Ovary (tissue), 9 donors: Measurements from ENCODE around the gene MRPL1. TPM values are rescaled to one million over a fixed set of nuclear protein-coding genes. Genes with fewer than 3 reads are reported as not detected.
A peak's percentile ranks its signal among the peaks of the same experiment; 100 is the strongest.
"Not testable (repeated sequence)": the region's sequence is repeated elsewhere in the genome, so short reads cannot be mapped to it uniquely, and the experiment has no call there.

ENCODE experiments used
- DNase-seq, 5 donors: peaks; one replicate each; pipeline ENCODE4 v3.0.0-alpha.2; 2019 to 2020
- H3K27ac ChIP-seq, 2 donors: fragments of 200-600 bp; one replicate each; pipeline versions ENCODE4 v1.5.1 to v1.8.0; 2019 to 2022
- H3K27me3 ChIP-seq: fragments of 200-600 bp; one replicate; pipeline ENCODE4 v1.8.0; 2022
- H3K36me3 ChIP-seq: fragments of 200-600 bp; sonication (generic); one replicate; pipeline ENCODE4 v1.5.1; 2019
- H3K4me1 ChIP-seq: one replicate; pipeline ENCODE4 v1.8.1; 2013; ENCODE audit warnings: mild to moderate bottlenecking, moderate library complexity; ENCODE audit not compliant: insufficient read depth
- H3K4me3 ChIP-seq: fragments of 200-600 bp; sonication (generic); one replicate; pipeline ENCODE4 v1.5.1; 2017
- H3K9me3 ChIP-seq, 2 donors: fragments of 200-600 bp in 1 of 2; sonication (generic) in 1 of 2; one replicate each; pipeline versions ENCODE4 v1.5.1 to v1.8.1; 2013 to 2019; ENCODE audit warnings: mild to moderate bottlenecking in 1 of 2, moderate library complexity in 1 of 2
- EP300 ChIP-seq: sonication (generic); formaldehyde crosslinking; IDR thresholded peaks from one replicate; pipeline ENCODE4 v1.6.1; 2017; ENCODE audit warnings: antibody characterized with exemption
- POLR2A ChIP-seq: fragments of 450-650 bp; IDR thresholded peaks from one replicate; pipeline ENCODE4 v1.6.1; 2017; ENCODE audit warnings: antibody characterized with exemption, mild to moderate bottlenecking, moderate library complexity
- WGBS, 3 donors: extraction: QIAGEN DNeasy Blood & Tissue Kit in 1 of 3; methylation state at CpG; one replicate each; pipeline versions ENCODE4 v1.1.5 to v1.1.7; 2013 to 2017; 5-methylcytosine and 5-hydroxymethylcytosine counted together
- intact Hi-C, 4 donors: fragments of 100-400 bp; cut with DNase I; formaldehyde crosslinking; loops; one replicate each; pipeline versions ENCODE4 v1.11.0 to v1.15.1; 2022 to 2023
- polyA plus RNA-seq, 2 donors: library from polyadenylated mRNA; stranded (reverse); fragments of 200-250 nt in 1 of 2; fragments of 350-450 nt in 1 of 2; fragmentation: Illumina TruSeq in 1 of 2; extraction: RNeasy Lipid Tissue Mini Kit (QIAGEN cat#74804) in 1 of 2; gene quantifications; one replicate each; pipeline ENCODE4 v1.2.3, GENCODE V29; 2013 to 2014
- total RNA-seq, 7 donors: library from RNA; depleted of rRNA in 2 of 7; stranded (reverse); fragments of >200 nt in 2 of 7; fragmentation: NEBNext Ultra II Directional in 3 of 7; extraction: Animal tissue kit (Norgen Biotek cat#: 25700) in 3 of 7; gene quantifications; one replicate each; pipeline versions ENCODE4 v1.1.0 to v1.2.4, GENCODE V29; 2016 to 2023
- TF ChIP-seq, protein P1 (sequence below), 3 donors: fragments of 450-650 bp in 2 of 3; fragments of 200-600 bp in 1 of 3; IDR thresholded peaks; one replicate each; pipeline versions ENCODE4 v1.5.1 to v1.8.0; 2016 to 2022; ENCODE audit warnings: antibody characterized with exemption in 3 of 3, mild to moderate bottlenecking in 1 of 3
- donor health status: DM: no; HTN: no; CAD: no; lungs with moderate emphysema.
- donor health status: DM: no; HTN: no; CAD: no.
- donor health status: Bipolar disorder and iron deficiency.
- donor health status: DM: yes; HTN: yes; CAD: no.
- donor health status: DM: no; HTN: no; CAD: no.
- donor health status: DM: yes; HTN: yes; CAD: no.

Gene MRPL1
- total and polyA plus RNA-seq, 9 donors, result 14.5 to 31.4 (median 24.3) TPM

DNA sequence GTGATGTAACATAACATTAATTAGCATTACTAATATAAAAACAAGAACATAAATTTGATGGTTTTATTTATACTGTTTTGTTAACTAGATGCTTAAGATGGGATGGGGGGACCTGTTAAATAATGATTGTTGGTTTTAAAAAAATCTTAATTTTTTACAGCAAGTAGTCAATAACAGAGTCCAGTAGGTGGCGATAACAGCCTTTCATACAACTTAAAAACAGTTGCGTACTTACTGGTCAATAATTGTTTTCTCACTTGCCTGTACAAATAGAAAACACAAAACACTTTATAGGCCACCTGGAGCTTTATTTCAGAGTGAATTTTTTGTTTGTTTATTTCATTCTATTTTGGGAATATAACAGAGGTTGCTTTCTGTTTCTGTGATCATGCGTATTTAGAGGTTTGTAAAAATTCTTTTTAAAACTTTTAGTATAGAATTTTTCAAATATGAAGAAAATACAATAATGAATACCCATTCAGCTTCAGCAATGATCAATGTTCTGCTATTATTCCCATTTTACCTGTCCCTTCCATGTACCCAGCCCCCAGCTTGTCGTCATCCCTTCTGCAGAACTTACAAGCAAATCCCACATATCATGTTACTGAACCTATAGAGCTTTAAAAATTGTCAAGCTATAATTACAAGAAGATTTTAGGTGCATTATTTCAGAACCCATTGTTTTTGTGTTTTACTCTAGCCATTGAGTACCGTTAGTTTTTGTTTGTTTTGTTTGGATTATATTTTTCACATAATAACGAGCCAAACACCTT, 97.1 kb downstream of the MRPL1 start:
- intact Hi-C loops, result loop anchor here in 1 of 4 donors (10.0 kb wide), 1 partner anchor 555 kb away; no protein-coding TSS in a partner anchor
- WGBS, 3 donors, result 21 to 41% (median 26%) methylated on average over 6 of the region's 6 CpGs
- H3K4me1 ChIP-seq, result no peaks in the 10 kb centered on the region
- no peaks in the 10 kb centered on the region for H3K27me3 ChIP-seq
- DNase-seq, result no peak
- no peak overlapping the region for H3K4me3 ChIP-seq
- TF ChIP-seq, protein P1, sequence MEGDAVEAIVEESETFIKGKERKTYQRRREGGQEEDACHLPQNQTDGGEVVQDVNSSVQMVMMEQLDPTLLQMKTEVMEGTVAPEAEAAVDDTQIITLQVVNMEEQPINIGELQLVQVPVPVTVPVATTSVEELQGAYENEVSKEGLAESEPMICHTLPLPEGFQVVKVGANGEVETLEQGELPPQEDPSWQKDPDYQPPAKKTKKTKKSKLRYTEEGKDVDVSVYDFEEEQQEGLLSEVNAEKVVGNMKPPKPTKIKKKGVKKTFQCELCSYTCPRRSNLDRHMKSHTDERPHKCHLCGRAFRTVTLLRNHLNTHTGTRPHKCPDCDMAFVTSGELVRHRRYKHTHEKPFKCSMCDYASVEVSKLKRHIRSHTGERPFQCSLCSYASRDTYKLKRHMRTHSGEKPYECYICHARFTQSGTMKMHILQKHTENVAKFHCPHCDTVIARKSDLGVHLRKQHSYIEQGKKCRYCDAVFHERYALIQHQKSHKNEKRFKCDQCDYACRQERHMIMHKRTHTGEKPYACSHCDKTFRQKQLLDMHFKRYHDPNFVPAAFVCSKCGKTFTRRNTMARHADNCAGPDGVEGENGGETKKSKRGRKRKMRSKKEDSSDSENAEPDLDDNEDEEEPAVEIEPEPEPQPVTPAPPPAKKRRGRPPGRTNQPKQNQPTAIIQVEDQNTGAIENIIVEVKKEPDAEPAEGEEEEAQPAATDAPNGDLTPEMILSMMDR (IDR thresholded peaks at IDR 0.05), result peak in 1 of 3 donors; percentile 35
- TF ChIP-seq POLR2A, result no peak
- no peak for TF ChIP-seq EP300
- H3K36me3 ChIP-seq, result no peaks in the 10 kb centered on the region
- H3K27ac ChIP-seq, result no peak overlapping the region
- H3K9me3 ChIP-seq, result no peaks in the 10 kb centered on the region

DNA sequence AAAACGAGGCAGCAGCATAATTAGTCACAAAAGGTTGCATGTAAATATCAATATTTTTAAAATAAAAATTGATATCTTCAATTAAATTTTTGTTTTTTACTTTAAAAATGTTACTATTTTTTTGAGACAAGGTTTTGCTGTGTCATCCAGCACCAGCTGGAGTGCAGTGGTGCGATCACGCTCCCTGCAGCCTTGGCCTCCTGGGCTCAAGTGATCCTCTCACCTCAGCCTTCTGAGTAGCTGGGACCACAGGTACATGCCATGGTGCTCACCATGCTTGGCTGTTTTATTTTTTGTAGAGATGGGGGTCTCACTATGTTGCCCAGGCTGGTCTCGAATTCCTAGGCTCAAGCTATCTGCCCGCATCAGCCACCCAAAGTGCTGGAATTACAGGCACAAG, 97.7 kb downstream of the MRPL1 start:
- intact Hi-C loops, result loop anchor here in 1 of 4 donors (10.0 kb wide), 1 partner anchor 554 kb away; no protein-coding TSS in a partner anchor
- no peak for DNase-seq

DNA sequence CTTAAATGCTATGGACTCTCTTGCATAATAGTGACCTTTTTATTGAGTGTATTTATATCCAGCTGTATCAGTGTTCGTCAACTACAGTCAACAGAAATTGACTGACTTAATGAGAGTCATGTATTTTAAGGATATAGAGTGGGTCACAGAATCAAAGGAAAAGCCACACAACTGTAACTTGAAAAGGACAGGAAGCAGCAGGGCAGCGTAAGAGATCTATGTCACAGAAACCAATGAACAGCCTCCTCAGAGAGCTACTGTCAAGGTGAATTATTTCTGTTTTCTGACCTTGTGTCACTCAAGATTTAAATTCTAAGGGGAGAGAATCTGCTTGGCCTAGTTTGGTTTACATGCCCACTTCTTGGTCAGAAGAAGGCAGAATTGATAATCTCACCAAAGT, 100.4 kb downstream of the MRPL1 start:
- Histone ChIP-seq H3K4me3 (no peak overlapping the region), H3K27me3 (no peaks in the 10 kb centered on the region), H3K9me3 (no peaks in the 10 kb centered on the region), H3K4me1 (no peaks in the 10 kb centered on the region), H3K36me3 (no peaks in the 10 kb centered on the region), H3K27ac (no peak overlapping the region)
- intact Hi-C loops, result loop anchor here in 1 of 4 donors (10.0 kb wide), 1 partner anchor 552 kb away; no protein-coding TSS in a partner anchor
- DNase-seq, result no peak
- 85 to 92% (median 90%) methylated on average over 2 of the region's 2 CpGs for WGBS, 3 donors
- TF ChIP-seq, protein P1 (IDR thresholded peaks at IDR 0.05), result no peak
- no peak for TF ChIP-seq EP300
- TF ChIP-seq POLR2A, result no peak

More for the DNA sequence above, 97.7 kb downstream of the MRPL1 start:
- 58 to 79% (median 63%) methylated on average over 5 of the region's 5 CpGs for WGBS, 3 donors
- Histone ChIP-seq H3K27ac (no peak overlapping the region), H3K36me3 (no peaks in the 10 kb centered on the region), H3K4me1 (no peaks in the 10 kb centered on the region), H3K9me3 (no peaks in the 10 kb centered on the region), H3K4me3 (no peak overlapping the region), H3K27me3 (no peaks in the 10 kb centered on the region)
- TF ChIP-seq POLR2A (no peak), EP300 (no peak)
- TF ChIP-seq, protein P1 (IDR thresholded peaks at IDR 0.05), result no peak

DNA sequence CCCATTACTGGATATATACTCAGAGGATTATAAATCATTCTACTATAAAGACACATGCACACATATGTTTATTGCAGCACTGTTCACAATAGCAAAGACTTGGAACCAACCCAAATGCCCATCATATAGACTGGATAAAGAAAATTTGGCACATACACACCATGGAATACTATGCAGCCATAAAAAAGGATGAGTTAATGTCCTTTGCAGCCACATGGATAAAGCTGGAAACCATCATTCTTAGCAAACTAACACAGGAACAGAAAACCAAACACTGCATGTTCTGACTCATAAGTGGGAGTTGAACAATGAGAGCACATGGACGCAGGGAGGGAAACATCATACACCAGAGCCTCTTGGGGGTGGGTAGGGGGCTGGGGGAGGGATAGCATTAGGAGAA, 111.0 kb downstream of the MRPL1 start:
- DNase-seq, H3K27ac ChIP-seq, H3K27me3 ChIP-seq, intact Hi-C loops, H3K4me3 ChIP-seq, H3K4me1 ChIP-seq, H3K36me3 ChIP-seq, H3K9me3 ChIP-seq: not testable (repeated sequence)
- 76 to 100% (median 83%) methylated on average over 1 of the region's 1 CpG for WGBS, 3 donors

DNA sequence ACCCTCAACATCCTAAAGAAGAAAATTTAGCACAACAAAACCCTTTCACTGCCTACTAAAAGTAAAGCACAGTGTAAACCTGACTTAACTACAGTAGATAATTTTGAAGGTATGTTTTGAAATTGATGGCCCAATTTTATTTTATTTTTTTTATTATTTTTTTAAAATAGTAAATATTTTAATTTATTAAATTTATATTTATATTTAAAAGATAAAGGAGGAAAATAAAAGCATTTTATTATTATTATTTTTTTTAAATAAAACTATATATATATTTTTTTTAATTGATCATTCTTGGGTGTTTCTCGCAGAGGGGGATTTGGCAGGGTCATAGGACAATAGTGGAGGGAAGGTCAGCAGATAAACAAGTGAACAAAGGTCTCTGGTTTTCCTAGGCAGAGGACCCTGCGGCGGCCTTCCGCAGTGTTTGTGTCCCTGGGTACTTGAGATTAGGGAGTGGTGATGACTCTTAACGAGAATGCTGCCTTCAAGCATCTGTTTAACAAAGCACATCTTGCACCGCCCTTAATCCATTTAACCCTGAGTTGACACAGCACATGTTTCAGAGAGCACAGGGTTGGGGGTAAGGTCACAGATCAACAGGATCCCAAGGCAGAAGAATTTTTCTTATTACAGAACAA, 120.4 kb downstream of the MRPL1 start:
- H3K4me1 ChIP-seq, H3K36me3 ChIP-seq, H3K27me3 ChIP-seq, H3K4me3 ChIP-seq, H3K27ac ChIP-seq, intact Hi-C loops, H3K9me3 ChIP-seq, DNase-seq: not testable (repeated sequence)
- WGBS, 3 donors, result 76 to 83% (median 78%) methylated on average over 6 of the region's 6 CpGs

DNA sequence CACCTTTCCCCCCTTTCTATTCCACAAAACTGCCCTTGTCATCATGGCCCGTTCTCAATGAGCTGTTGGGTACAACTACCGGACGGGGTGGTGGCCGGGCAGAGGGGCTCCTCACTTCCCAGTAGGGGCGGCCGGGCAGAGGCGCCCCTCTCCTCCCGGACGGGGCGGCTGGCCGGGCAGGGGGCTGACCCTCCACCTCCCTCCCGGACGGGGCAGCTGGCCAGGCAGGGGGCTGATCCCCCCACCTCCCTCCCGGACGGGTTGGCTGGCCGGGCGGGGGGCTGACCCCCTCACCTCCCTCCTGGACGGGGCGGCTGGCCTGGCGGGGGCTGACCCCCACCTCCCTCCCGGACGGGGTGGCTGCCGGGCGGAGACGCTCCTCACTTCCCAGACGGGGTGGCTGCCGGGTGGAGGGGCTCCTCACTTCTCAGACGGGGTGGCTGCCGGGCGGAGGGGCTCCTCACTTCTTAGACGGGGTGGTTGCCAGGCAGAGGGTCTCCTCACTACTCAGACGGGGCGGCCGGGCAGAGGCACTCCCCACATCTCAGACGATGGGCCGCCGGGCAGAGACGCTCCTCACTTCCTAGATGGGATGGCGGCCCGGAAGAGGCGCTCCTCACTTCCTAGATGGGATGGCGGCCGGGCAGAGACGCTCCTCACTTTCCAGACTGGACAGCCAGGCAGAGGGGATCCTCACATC, 121.1 kb downstream of the MRPL1 start:
- H3K9me3 ChIP-seq, H3K4me3 ChIP-seq, H3K4me1 ChIP-seq, H3K36me3 ChIP-seq, H3K27ac ChIP-seq, DNase-seq, H3K27me3 ChIP-seq, intact Hi-C loops: not testable (repeated sequence)
- WGBS, 3 donors, result 95 to 97% (median 95%) methylated on average over 25 to 40 of the region's 44 CpGs
